GM23338 (cell line): ENCODE measurements around the gene TOR1AIP2. TPM values are rescaled to one million over a fixed set of nuclear protein-coding genes. Genes with fewer than 3 reads are reported as not detected.

Source experiments
- ATAC-seq: fragments of 200-7000 bp; cut with Tn5 transposase; 3 replicates; pipeline ENCODE4 v1.9.1; 2020
- DNase-seq: peaks from one replicate; pipeline ENCODE4 v3.0.0-alpha.2; 2015; ENCODE audit warnings: low spot score
- H2AFZ ChIP-seq: fragments of 200-600 bp; sonication (generic); 2 replicates; pipeline ENCODE4 v1.8.0; 2016; ENCODE audit warnings: antibody characterized with exemption, mild to moderate bottlenecking, moderate library complexity
- H3F3A ChIP-seq: fragments of 200-600 bp; sonication (generic); replicated peaks from 2 replicates; pipeline ENCODE4 v1.8.0; 2017; ENCODE audit warnings: antibody characterized with exemption, mixed run types, low read depth
- H3K27ac ChIP-seq: fragments of 200-600 bp; sonication (generic); 2 replicates; pipeline ENCODE4 v1.6.1; 2016; ENCODE audit warnings: low read depth
- H3K27me3 ChIP-seq: fragments of 200-600 bp; sonication (generic); 2 replicates; pipeline ENCODE4 v1.8.0; 2016; ENCODE audit warnings: mild to moderate bottlenecking, mixed run types, moderate library complexity; ENCODE audit not compliant: insufficient read depth
- H3K36me3 ChIP-seq: fragments of 200-600 bp; sonication (generic); 2 replicates; pipeline ENCODE4 v1.8.0; 2016; ENCODE audit warnings: mild to moderate bottlenecking; ENCODE audit not compliant: insufficient read depth
- H3K4me1 ChIP-seq: fragments of 200-600 bp; sonication (generic); 2 replicates; pipeline ENCODE4 v1.8.0; 2016; ENCODE audit warnings: mild to moderate bottlenecking, moderate library complexity; ENCODE audit not compliant: insufficient read depth
- H3K4me2 ChIP-seq: fragments of 200-600 bp; sonication (generic); 2 replicates; pipeline ENCODE4 v1.7.1; 2017; ENCODE audit warnings: mixed run types
- H3K4me3 ChIP-seq: fragments of 200-600 bp; sonication (generic); 2 replicates; pipeline ENCODE4 v1.6.1; 2016; ENCODE audit warnings: mixed run types
- H3K79me2 ChIP-seq: fragments of 200-600 bp; sonication (generic); replicated peaks from 2 replicates; pipeline ENCODE4 v1.8.0; 2017; ENCODE audit warnings: mild to moderate bottlenecking; ENCODE audit not compliant: insufficient read depth
- H3K9me2 ChIP-seq: fragments of 200-600 bp; sonication (generic); 2 replicates; pipeline ENCODE4 v1.8.0; 2017; ENCODE audit not compliant: insufficient read depth
- H4K20me1 ChIP-seq: fragments of 200-600 bp; sonication (generic); replicated peaks from 2 replicates; pipeline ENCODE4 v1.8.0; 2017; ENCODE audit warnings: mild to moderate bottlenecking; ENCODE audit not compliant: insufficient read depth
- H3K27ac Mint-ChIP-seq: 2 replicates; pipeline ENCODE4 v1.8.0; 2020; ENCODE audit warnings: inconsistent platforms, mild to moderate bottlenecking, moderate library complexity, mixed read lengths
- H3K27me3 Mint-ChIP-seq: 3 replicates; pipeline ENCODE4 v1.8.0; 2022; ENCODE audit warnings: low read depth, mild to moderate bottlenecking, moderate library complexity, mixed read lengths, inconsistent platforms; ENCODE audit not compliant: insufficient read depth, poor library complexity
- H3K36me3 Mint-ChIP-seq: 3 replicates; pipeline ENCODE4 v1.8.0; 2021; ENCODE audit warnings: low read depth, mild to moderate bottlenecking, inconsistent platforms, moderate library complexity, mixed read lengths
- H3K4me1 Mint-ChIP-seq: 3 replicates; pipeline ENCODE4 v1.8.0; 2020; ENCODE audit warnings: mild to moderate bottlenecking, inconsistent platforms, mixed read lengths
- H3K4me3 Mint-ChIP-seq: 3 replicates; pipeline ENCODE4 v1.8.0; 2021; ENCODE audit warnings: moderate library complexity, mild to moderate bottlenecking, inconsistent platforms, mixed read lengths
- H3K9me3 Mint-ChIP-seq: 3 replicates; pipeline ENCODE4 v1.8.0; 2020; ENCODE audit warnings: moderate library complexity, mild to moderate bottlenecking, inconsistent platforms, mixed read lengths
- CREB1 ChIP-seq: fragments of 250-450 bp; sonication (Bioruptor Pico); IDR thresholded peaks from 2 replicates; pipeline ENCODE4 v1.5.0; 2020; ENCODE audit warnings: low read depth, mild to moderate bottlenecking, moderate library complexity
- CTCF ChIP-seq, 2 experiments: fragments of 200-600 bp in 1 of 2; sonication (generic) in 1 of 2; conservative IDR thresholded peaks; 2 replicates each; pipeline versions ENCODE4 v1.5.1 to v1.6.1; 2016 to 2017; ENCODE audit warnings: antibody characterized with exemption in 2 of 2, low read depth in 2 of 2, mild to moderate bottlenecking in 2 of 2, moderate library complexity in 1 of 2
- EZH2phosphoT487 ChIP-seq: fragments of 200-600 bp; sonication (generic); IDR thresholded peaks from one replicate; pipeline ENCODE4 v1.8.1; 2018; ENCODE audit warnings: antibody characterized with exemption; ENCODE audit not compliant: unreplicated experiment
- NANOG ChIP-seq: IDR thresholded peaks from 2 replicates; pipeline ENCODE4 v1.6.1; 2016; ENCODE audit warnings: antibody characterized with exemption, borderline replicate concordance
- ZNF114 ChIP-seq: fragments of 250-450 bp; sonication (Bioruptor Pico); IDR thresholded peaks from 2 replicates; pipeline ENCODE4 v1.5.0; 2020; ENCODE audit warnings: mild to moderate bottlenecking, moderate library complexity
- ZNF331 ChIP-seq: fragments of 250-450 bp; sonication (Bioruptor Pico); IDR thresholded peaks from 2 replicates; pipeline ENCODE4 v1.5.0; 2020; ENCODE audit warnings: low read depth, mild to moderate bottlenecking, moderate library complexity
- ZNF462 ChIP-seq: fragments of 250-450 bp; sonication (Bioruptor Pico); IDR thresholded peaks from 2 replicates; pipeline ENCODE4 v1.5.0; 2020; ENCODE audit warnings: mild to moderate bottlenecking, moderate library complexity
- polyA plus RNA-seq: library from polyadenylated mRNA; unstranded; fragments of >200 nt; fragmentation: Nextera tagmentation; extraction: Ambion mirVana; gene quantifications from 2 replicates; pipeline ENCODE4 v1.2.1, GENCODE V29; 2016
- total RNA-seq: library from RNA; depleted of rRNA; stranded (reverse); fragments of >200 nt; shearing (Covaris generic); gene quantifications from 2 replicates; pipeline ENCODE4 v1.2.3, GENCODE V29; 2014

TOR1AIP2 gene
- total and polyA plus RNA-seq, 2 experiments from 2014 or later = 21.1 to 81.3 TPM

- Mint-ChIP-seq H3K27me3 (no peaks in the 10 kb centered on the region), H3K4me1 (peaks cover 8% of the 10 kb centered on the region; the same call in 2 of the 3 replicates), H3K27ac (no peak overlapping the region), H3K36me3 (peaks cover 15% of the 10 kb centered on the region; the same call in 2 of the 3 replicates), H3K4me3 (peak overlapping the region; percentile 94), H3K9me3 (no peaks in the 10 kb centered on the region)
- peak overlapping the region; percentile 87 for H3K4me2 ChIP-seq
- no peaks in the 10 kb centered on the region for H3F3A ChIP-seq
- TF ChIP-seq ZNF114 (CRISPR knock-in tag) (no peak), CREB1 (no peak), CTCF (conservative IDR thresholded peaks at IDR 0.05; ENCODE audit: low read depth in 2 of 2) (no peak), EZH2phosphoT487 (no peak), NANOG (no peak), ZNF331 (CRISPR knock-in tag) (no peak), ZNF462 (no peak)
- no peak for ATAC-seq
- H3K4me3 ChIP-seq = peak overlapping the region; percentile 81
- H3K27ac ChIP-seq = no peak overlapping the region
- peaks cover 8% of the 10 kb centered on the region for H3K4me1 ChIP-seq
- H2AFZ ChIP-seq = no peak overlapping the region
- no peak for DNase-seq
- H4K20me1 ChIP-seq = peaks cover 16% of the 10 kb centered on the region; the same call in 1 of the 2 replicates
- H3K36me3 ChIP-seq = no peaks in the 10 kb centered on the region
- H3K27me3 ChIP-seq = no peaks in the 10 kb centered on the region
- peaks cover 63% of the 10 kb centered on the region for H3K79me2 ChIP-seq
- no peaks in the 10 kb centered on the region for H3K9me2 ChIP-seq
Observed at GRCh38 chr1:179876300-179876715, 1.3 kb downstream of the TOR1AIP2 start.
